Measurements from ENCODE around the gene PHF20.
"Not testable (repeated sequence)": the region's sequence is repeated elsewhere in the genome, so short reads cannot be mapped to it uniquely, and the experiment has no call there.

PHF20 gene

DNA sequence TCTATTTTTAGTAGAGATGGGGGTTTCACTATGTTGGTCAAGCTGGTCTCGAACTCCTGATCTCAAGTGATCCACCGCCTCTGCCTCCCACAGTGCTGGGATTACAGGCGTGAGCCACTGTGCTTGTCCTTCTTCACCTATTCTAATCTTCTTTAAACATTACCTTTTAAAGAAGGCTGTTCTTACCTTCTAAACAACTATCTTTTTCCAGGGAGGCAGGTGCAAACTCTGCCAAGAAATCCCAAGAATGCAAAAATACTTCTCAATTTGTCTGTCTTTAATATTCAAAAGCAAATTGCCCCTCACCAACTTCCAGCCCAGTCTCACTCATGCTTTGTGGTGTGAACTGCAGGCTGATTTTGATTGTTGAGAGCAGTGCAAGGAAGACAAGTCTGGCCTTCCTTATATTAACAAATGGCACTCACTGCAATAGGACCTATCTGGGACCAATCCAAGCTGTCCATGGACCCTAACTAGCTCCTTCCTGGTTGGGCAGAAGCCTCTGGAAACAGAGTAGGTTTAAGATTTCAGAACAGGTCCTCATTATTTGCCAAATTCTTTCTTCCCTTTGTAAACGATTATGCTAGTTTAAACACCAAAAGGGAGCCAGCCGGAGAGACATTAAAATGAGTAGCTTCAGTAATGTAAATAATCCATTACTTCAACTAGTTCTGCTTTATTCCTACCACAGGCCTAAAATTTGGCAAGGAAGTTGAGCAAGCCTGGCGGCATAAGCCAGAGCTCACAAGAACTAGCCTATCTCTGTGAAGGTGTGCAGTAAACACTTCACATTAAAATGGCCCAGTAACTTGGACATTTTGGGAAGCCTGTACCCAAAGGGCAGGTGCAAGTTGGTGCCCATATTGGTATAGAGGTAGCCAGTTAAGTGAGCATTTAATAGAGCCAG lies 180.9 kb downstream of the PHF20 start:
- Histone ChIP-seq H3K36me3 (ENCODE audit: control insufficient read depth, insufficient read depth, low read length) (peaks cover 3% of the 10 kb centered on the region; the same call in 1 of the 2 replicates), H3K4me3 (replicated peaks; ENCODE audit: low read depth, low read length) (peak overlapping the region; percentile 92), H3K27me3 (replicated peaks; ENCODE audit: control insufficient read depth, insufficient read depth, low read length) (no peaks in the 10 kb centered on the region)
- no peak for DNase-seq (ENCODE audit: extremely low read depth, insufficient read length)
- TF ChIP-seq CTCF (IDR thresholded peaks at IDR 0.05; ENCODE audit: insufficient read depth, low read length, poor library complexity, severe bottlenecking) = no peak

GRCh38 chr20:35953387-35954199 lies 181.8 kb downstream of the PHF20 start:
- peak; percentile 81 for DNase-seq (ENCODE audit: extremely low read depth, insufficient read length)
- Histone ChIP-seq H3K36me3 (ENCODE audit: control insufficient read depth, insufficient read depth, low read length) (no peaks in the 10 kb centered on the region; the same call in 1 of the 2 replicates), H3K4me3 (replicated peaks; ENCODE audit: low read depth, low read length) (peak overlapping the region; percentile 92), H3K27me3 (replicated peaks; ENCODE audit: control insufficient read depth, insufficient read depth, low read length) (no peaks in the 10 kb centered on the region)
- no peak for TF ChIP-seq CTCF (IDR thresholded peaks at IDR 0.05; ENCODE audit: insufficient read depth, low read length, poor library complexity, severe bottlenecking)

DNA sequence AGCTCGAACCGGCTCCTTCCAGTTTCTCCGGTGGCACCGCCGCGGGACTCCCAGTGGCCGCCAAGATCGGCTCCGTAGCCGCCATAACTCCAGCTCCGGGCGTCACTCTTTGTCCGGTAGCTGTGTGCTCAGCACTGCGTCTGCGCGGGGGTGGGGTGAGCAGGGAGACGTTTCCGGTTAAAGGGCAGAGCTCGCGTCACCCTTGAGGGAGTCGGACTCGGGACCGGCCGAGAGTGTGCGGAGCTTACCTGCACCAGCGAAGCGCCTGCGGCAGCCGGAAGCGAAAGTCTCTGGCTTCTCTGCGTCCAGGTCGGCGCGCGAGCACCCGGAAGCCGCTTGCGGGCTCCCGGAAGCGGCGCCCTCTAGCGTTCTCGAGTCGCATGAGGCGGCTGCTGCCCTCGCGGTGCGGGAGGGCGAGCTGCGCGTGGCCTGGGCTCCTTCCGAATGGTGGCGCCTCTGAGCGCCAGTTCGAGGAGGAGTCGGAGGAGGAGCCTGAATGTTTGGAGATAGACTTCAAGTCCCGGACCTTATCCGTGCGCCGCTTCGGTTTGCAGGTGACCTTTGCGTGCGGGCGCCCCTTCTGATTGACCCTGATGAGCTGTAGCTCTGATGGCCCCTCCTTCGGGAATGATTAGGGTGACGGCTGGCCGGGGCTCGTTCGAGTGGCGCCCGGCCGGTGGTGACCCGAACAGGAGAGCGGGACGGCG lies 182.5 kb downstream of the PHF20 start, which contains the start of gene SCAND1:
SCAND1 (minus strand) TSS at position 303 of the 707 bp plus-strand sequence; CDS start at position 85, 218 bp downstream.
- peak within 1 kb of the TSS; percentile 92 for H3K4me3 ChIP-seq (replicated peaks; ENCODE audit: low read depth, low read length)
- DNase-seq (ENCODE audit: extremely low read depth, insufficient read length) = peak; percentile 99
- H3K27me3 ChIP-seq (replicated peaks; ENCODE audit: control insufficient read depth, insufficient read depth, low read length) = no peaks in the 10 kb centered on the region
- H3K36me3 ChIP-seq (ENCODE audit: control insufficient read depth, insufficient read depth, low read length) = no peaks in the 10 kb centered on the region; the same call in 1 of the 2 replicates
- TF ChIP-seq CTCF (IDR thresholded peaks at IDR 0.05; ENCODE audit: insufficient read depth, low read length, poor library complexity, severe bottlenecking) = peak; percentile 99

GRCh38 chr20:35954907-35955251 lies 183.1 kb downstream of the PHF20 start:
- peak overlapping the region; percentile 64 for H3K4me3 ChIP-seq (replicated peaks; ENCODE audit: low read depth, low read length)
- no peaks in the 10 kb centered on the region; the same call in 1 of the 2 replicates for H3K36me3 ChIP-seq (ENCODE audit: control insufficient read depth, insufficient read depth, low read length)
- DNase-seq (ENCODE audit: extremely low read depth, insufficient read length) = no peak
- TF ChIP-seq CTCF (IDR thresholded peaks at IDR 0.05; ENCODE audit: insufficient read depth, low read length, poor library complexity, severe bottlenecking) = no peak
- H3K27me3 ChIP-seq (replicated peaks; ENCODE audit: control insufficient read depth, insufficient read depth, low read length) = no peaks in the 10 kb centered on the region

DNA sequence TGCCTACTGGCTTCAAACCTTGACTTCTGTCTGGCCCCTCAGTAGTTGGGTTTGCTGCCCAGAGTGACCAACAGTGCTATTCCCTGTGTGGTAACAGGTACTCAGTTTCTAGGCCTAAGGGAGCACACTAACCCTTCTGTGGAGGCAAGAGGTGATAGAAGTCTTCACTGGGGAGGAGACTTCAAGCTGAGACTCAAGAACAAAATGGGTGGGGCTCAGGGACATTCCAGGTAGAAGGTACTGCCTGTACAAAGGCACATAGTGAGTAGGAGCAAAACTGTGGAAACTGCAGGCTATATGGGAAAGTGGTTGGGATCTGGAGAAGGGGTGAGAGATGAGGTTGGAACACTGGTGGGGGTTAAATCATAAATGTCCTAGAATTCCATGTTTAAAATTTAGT lies 184.8 kb downstream of the PHF20 start:
- H3K4me3 ChIP-seq (replicated peaks; ENCODE audit: low read depth, low read length) = no peak overlapping the region
- no peaks in the 10 kb centered on the region for H3K36me3 ChIP-seq (ENCODE audit: control insufficient read depth, insufficient read depth, low read length)
- DNase-seq (ENCODE audit: extremely low read depth, insufficient read length) = no peak
- H3K27me3 ChIP-seq (replicated peaks; ENCODE audit: control insufficient read depth, insufficient read depth, low read length) = no peaks in the 10 kb centered on the region
- no peak for TF ChIP-seq CTCF (IDR thresholded peaks at IDR 0.05; ENCODE audit: insufficient read depth, low read length, poor library complexity, severe bottlenecking)

- DNase-seq (ENCODE audit: extremely low read depth, insufficient read length); H3K27me3 ChIP-seq (replicated peaks; ENCODE audit: control insufficient read depth, insufficient read depth, low read length); H3K36me3 ChIP-seq (ENCODE audit: control insufficient read depth, insufficient read depth, low read length); H3K4me3 ChIP-seq (replicated peaks; ENCODE audit: low read depth, low read length): not testable (repeated sequence)
These were observed 187.5 kb downstream of the PHF20 start for GRCh38 chr20:35959291-35959690.
